H1 (cell line): Measurements from ENCODE around the gene EPB41L3. TPM values are rescaled to one million over a fixed set of nuclear protein-coding genes. Genes with fewer than 3 reads are reported as not detected.

ENCODE experiments used
- CTCF ChIA-PET: fragments of 300-600 bp; sonication (Branson Sonifier 250); formaldehyde crosslinking; loops from one replicate; lab custom pipeline; 2021; ENCODE audit not compliant: partially characterized antibody; lab: Charles Lee
- POLR2A ChIA-PET: fragments of 300-600 bp; sonication (Branson Sonifier 250); formaldehyde crosslinking; loops from one replicate; lab custom pipeline; 2021; ENCODE audit warnings: inconsistent platforms; ENCODE audit not compliant: partially characterized antibody; lab: Charles Lee
- DNase-seq, 2 experiments: peaks; one replicate each; pipeline versions ENCODE4 v3.0.0 to v3.0.0-alpha.2; 2010 to 2022; ENCODE audit warnings: low spot score in 2 of 2, low read depth in 1 of 2, mixed read lengths in 1 of 2
- FAIRE-seq: peaks from 2 replicates; lab custom pipeline; 2011; peaks lifted over from hg19 to GRCh38; lab: Jason Lieb, UNC
- H2AFZ ChIP-seq: 2 replicates; pipeline ENCODE4 v1.8.1; 2012; ENCODE audit warnings: low read length, inconsistent platforms
- H2AK5ac ChIP-seq: 2 replicates; pipeline ENCODE4 v1.6.1; 2013; ENCODE audit warnings: low read depth, low read length
- H2BK120ac ChIP-seq: replicated peaks from 2 replicates; pipeline ENCODE3; 2013; ENCODE audit warnings: low read depth, low read length, inconsistent platforms
- H2BK12ac ChIP-seq: 2 replicates; pipeline ENCODE4 v1.6.1; 2013; ENCODE audit warnings: low read depth, low read length
- H2BK15ac ChIP-seq: 2 replicates; pipeline ENCODE4 v1.6.1; 2013; ENCODE audit warnings: low read length
- H2BK20ac ChIP-seq: 2 replicates; pipeline ENCODE4 v1.6.1; 2013; ENCODE audit warnings: low read length
- H2BK5ac ChIP-seq: 2 replicates; pipeline ENCODE4 v1.6.1; 2013; ENCODE audit warnings: low read depth, low read length
- H3K14ac ChIP-seq: 2 replicates; pipeline ENCODE4 v1.6.1; 2013; ENCODE audit warnings: inconsistent platforms; ENCODE audit not compliant: insufficient read length
- H3K18ac ChIP-seq: 2 replicates; pipeline ENCODE4 v1.6.1; 2013; ENCODE audit warnings: low read length; ENCODE audit errors: extremely low read depth
- H3K23ac ChIP-seq: 2 replicates; pipeline ENCODE4 v1.6.1; 2013; ENCODE audit warnings: inconsistent platforms; ENCODE audit not compliant: insufficient read length
- H3K23me2 ChIP-seq: 2 replicates; pipeline ENCODE4 v1.6.1; 2013; ENCODE audit warnings: low read depth, low read length
- H3K27ac ChIP-seq: 2 replicates; pipeline ENCODE4 v1.6.1; 2011; ENCODE audit warnings: low read depth, low read length, inconsistent platforms
- H3K27me3 ChIP-seq, 4 experiments: replicated peaks in 1 of 4; 1 replicate in 1 of 4; 2 replicates in 3 of 4; pipeline versions ENCODE4 v1.6.1 to v1.8.1; 2011 to 2013; ENCODE audit warnings: low read length in 3 of 4, mild to moderate bottlenecking in 3 of 4, inconsistent platforms in 2 of 4, mixed read lengths in 2 of 4, moderate library complexity in 1 of 4; ENCODE audit not compliant: control insufficient read depth in 3 of 4, insufficient read depth in 3 of 4; ENCODE audit errors: extremely low read depth in 1 of 4
- H3K36me3 ChIP-seq, 4 experiments: 2 replicates each; pipeline versions ENCODE4 v1.6.1 to v1.8.1; 2011 to 2013; ENCODE audit warnings: mild to moderate bottlenecking in 4 of 4, low read length in 3 of 4, moderate library complexity in 2 of 4, control low read depth in 1 of 4, inconsistent platforms in 1 of 4; ENCODE audit not compliant: insufficient read depth in 4 of 4, control insufficient read depth in 2 of 4
- H3K4ac ChIP-seq: replicated peaks from 2 replicates; pipeline ENCODE3; 2013; ENCODE audit warnings: low read length, low read depth, mixed read lengths, inconsistent platforms; ENCODE audit not compliant: insufficient read length
- H3K4me1 ChIP-seq, 4 experiments: replicated peaks in 1 of 4; 1 replicate in 1 of 4; 2 replicates in 3 of 4; pipeline versions ENCODE4 v1.6.1 to v1.8.1; 2011 to 2013; ENCODE audit warnings: low read length in 3 of 4, inconsistent platforms in 2 of 4, mixed read lengths in 1 of 4; ENCODE audit not compliant: insufficient read depth in 4 of 4, control insufficient read depth in 3 of 4
- H3K4me2 ChIP-seq, 2 experiments: 2 replicates each; pipeline versions ENCODE4 v1.6.1 to v1.8.1; 2011 to 2013; ENCODE audit warnings: low read depth in 2 of 2, low read length in 2 of 2, control low read depth in 1 of 2, inconsistent platforms in 1 of 2, mild to moderate bottlenecking in 1 of 2; ENCODE audit not compliant: insufficient read depth in 1 of 2
- H3K4me3 ChIP-seq, 4 experiments: fragments of 200-600, 300-600 bp in 1 of 4; sonication (generic), shearing (Covaris generic), sonication (Bioruptor Twin) in 1 of 4; 2 replicates each; pipeline versions ENCODE4 v1.5.1 to v1.8.1; 2011 to 2016; ENCODE audit warnings: low read length in 4 of 4, low read depth in 3 of 4, control low read depth in 2 of 4, inconsistent platforms in 2 of 4, mild to moderate bottlenecking in 2 of 4, mixed read lengths in 1 of 4, moderate library complexity in 1 of 4; ENCODE audit not compliant: insufficient read depth in 2 of 4; ENCODE audit errors: extremely low read depth in 1 of 4
- H3K56ac ChIP-seq: replicated peaks from 2 replicates; pipeline ENCODE3; 2013; ENCODE audit warnings: low read depth, mild to moderate bottlenecking, mixed read lengths, low read length, inconsistent platforms; ENCODE audit not compliant: insufficient read length
- H3K79me1 ChIP-seq: 2 replicates; pipeline ENCODE4 v1.6.1; 2013; ENCODE audit warnings: low read depth, low read length, control low read depth
- H3K79me2 ChIP-seq, 2 experiments: 2 replicates each; pipeline versions ENCODE4 v1.6.1 to v1.8.1; 2012 to 2013; ENCODE audit warnings: low read length in 2 of 2, mild to moderate bottlenecking in 2 of 2, inconsistent platforms in 1 of 2; ENCODE audit not compliant: insufficient read depth in 2 of 2, control insufficient read depth in 1 of 2
- H3K9ac ChIP-seq, 4 experiments: replicated peaks in 1 of 4; 1 replicate in 1 of 4; 2 replicates in 3 of 4; pipeline versions ENCODE4 v1.6.1 to v1.8.1; 2011 to 2013; ENCODE audit warnings: low read depth in 3 of 4, low read length in 3 of 4, control low read depth in 2 of 4, mild to moderate bottlenecking in 2 of 4, moderate library complexity in 2 of 4, inconsistent platforms in 1 of 4; ENCODE audit errors: extremely low read depth in 1 of 4
- H3K9me3 ChIP-seq, 2 experiments: 2 replicates each; pipeline versions ENCODE4 v1.6.1 to v1.8.1; 2012 to 2013; ENCODE audit warnings: mild to moderate bottlenecking in 2 of 2, moderate library complexity in 2 of 2, control low read depth in 1 of 2, inconsistent platforms in 1 of 2, low read depth in 1 of 2, low read length in 1 of 2, mixed read lengths in 1 of 2; ENCODE audit not compliant: insufficient read depth in 2 of 2
- H4K20me1 ChIP-seq, 2 experiments: replicated peaks in 1 of 2; 2 replicates each; pipeline versions ENCODE3 to v1.8.1; 2011 to 2013; ENCODE audit warnings: inconsistent platforms in 2 of 2, low read length in 2 of 2, mild to moderate bottlenecking in 1 of 2; ENCODE audit not compliant: insufficient read depth in 2 of 2, control insufficient read depth in 1 of 2
- H4K5ac ChIP-seq: 2 replicates; pipeline ENCODE4 v1.6.1; 2013; ENCODE audit warnings: low read length, low read depth, mixed read lengths, inconsistent platforms; ENCODE audit not compliant: insufficient read length
- H4K8ac ChIP-seq: 2 replicates; pipeline ENCODE4 v1.8.0; 2013; ENCODE audit warnings: mild to moderate bottlenecking, moderate library complexity, low read length, inconsistent platforms; ENCODE audit not compliant: insufficient read depth; ENCODE audit errors: extremely low read depth
- H4K91ac ChIP-seq: replicated peaks from 2 replicates; pipeline ENCODE3; 2013; ENCODE audit warnings: low read length, mixed read lengths, inconsistent platforms; ENCODE audit not compliant: insufficient read length
- CTBP2 ChIP-seq: IDR thresholded peaks from 2 replicates; pipeline ENCODE4 v1.7.0; 2011; ENCODE audit warnings: borderline replicate concordance, mild to moderate bottlenecking, moderate library complexity, mixed read lengths, low read length; ENCODE audit not compliant: insufficient read depth, insufficient read length
- MAFK ChIP-seq: IDR thresholded peaks from 2 replicates; pipeline ENCODE4 v1.6.1; 2012; ENCODE audit warnings: low read depth, mild to moderate bottlenecking, improper control_type of control experiment, low read length
- NRF1 ChIP-seq: IDR thresholded peaks from 2 replicates; pipeline ENCODE4 v1.6.1; 2011; ENCODE audit warnings: mild to moderate bottlenecking, low read depth, low read length, improper control_type of control experiment
- SP2 ChIP-seq: IDR thresholded peaks from 2 replicates; pipeline ENCODE4 v1.6.1; 2012; ENCODE audit warnings: mild to moderate bottlenecking, low read length, inconsistent platforms
- TAF7 ChIP-seq: optimal IDR thresholded peaks from 2 replicates; pipeline ENCODE3; 2011; ENCODE audit warnings: low read depth, mild to moderate bottlenecking, inconsistent platforms, low read length, moderate library complexity, borderline replicate concordance
- WGBS, 2 experiments: shearing (Covaris generic) in 1 of 2; methylation state at CpG; one replicate each; pipeline versions ENCODE4 v1.1.6 to v1.1.7; 2013 to 2015; ENCODE audit warnings: low lambda C conversion rate in 2 of 2, mixed read lengths in 2 of 2, inconsistent platforms in 1 of 2, low coverage in 1 of 2, missing lambda C conversion rate in 1 of 2; ENCODE audit not compliant: insufficient replicate concordance in 2 of 2, insufficient coverage in 1 of 2, insufficient read length in 1 of 2; ENCODE audit errors: extremely low coverage in 1 of 2, missing lambda C conversion rate in 1 of 2; 5-methylcytosine and 5-hydroxymethylcytosine counted together
- polyA plus RNA-seq, 7 experiments: library from polyadenylated mRNA; depleted of rRNA in 3 of 7; stranded (reverse) in 5 of 7; unstranded in 2 of 7; fragments of >200 nt in 5 of 7; fragments of 200-250 nt in 2 of 7; gene quantifications; 1 replicate in 5 of 7; 2 replicates in 1 of 7; 4 replicates in 1 of 7; pipeline versions ENCODE4 v1.2.1 to v1.2.3, GENCODE V29; 2011 to 2013; ENCODE audit warnings: missing spikeins in 2 of 7, mixed read lengths in 2 of 7
- total RNA-seq: library from RNA; stranded (reverse); fragmentation: NEBNext Ultra II Directional; extraction: Animal tissue kit (Norgen Biotek cat#: 25700); gene quantifications from 2 replicates; pipeline ENCODE4 v1.2.1, GENCODE V29; 2021
- TF ChIP-seq, protein P1 (sequence below): IDR thresholded peaks from 2 replicates; pipeline ENCODE4 v1.6.1; 2011; ENCODE audit warnings: low read depth, mild to moderate bottlenecking, low read length; ENCODE audit not compliant: insufficient read depth

The EPB41L3 gene
- total and polyA plus RNA-seq, 2 of the 8 experiments (the other 6 are each of a cell fraction or from before 2014, with no cell fraction given), result 7.9 to 16.1 TPM

DNA sequence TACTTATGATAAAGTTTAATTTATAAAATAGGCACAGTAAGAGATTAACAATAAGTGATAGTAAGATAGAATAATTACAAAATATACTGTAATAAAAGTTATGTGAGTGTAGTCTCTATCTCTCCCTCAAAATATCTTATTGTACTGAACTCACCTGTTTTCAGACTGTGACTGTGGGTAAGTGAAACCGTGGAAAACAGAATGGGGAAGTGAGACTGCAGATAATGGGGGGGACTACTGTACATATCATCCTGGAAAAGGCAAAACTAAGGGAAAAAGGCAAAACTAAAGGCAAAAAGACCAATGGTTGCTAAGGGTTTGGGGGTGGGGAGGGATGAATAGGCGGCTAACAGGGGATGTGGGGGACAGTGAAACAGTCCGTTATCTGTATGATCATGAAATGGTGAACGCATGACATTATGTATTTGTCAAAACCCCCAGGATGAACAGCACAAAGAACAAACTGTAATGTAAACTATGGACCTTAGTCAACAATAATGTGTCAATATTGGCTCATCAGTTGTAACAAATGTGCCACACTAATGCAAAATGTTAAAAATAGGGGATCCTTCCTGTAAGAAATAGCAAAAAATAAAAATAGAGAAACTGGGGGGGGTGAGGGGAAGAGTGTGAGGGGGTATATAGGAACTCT lies 93.8 kb downstream of the EPB41L3 start:
- Histone ChIP-seq H3K14ac (no peak overlapping the region), H2AK5ac (no peak overlapping the region), H3K18ac (no peak overlapping the region), H3K27ac (no peak overlapping the region), H2BK12ac (no peak overlapping the region), H3K23ac (no peak overlapping the region), H3K4me3 (no peak overlapping the region), H3K23me2 (no peaks in the 10 kb centered on the region), H3K4me2 (no peak overlapping the region), H4K20me1 (no peaks in the 10 kb centered on the region), H2BK15ac (no peak overlapping the region), H3K79me2 (no peaks in the 10 kb centered on the region), H3K36me3 (no peaks in the 10 kb centered on the region), H4K8ac (no peak overlapping the region), H2BK20ac (no peak overlapping the region), H3K4me1 (no peaks in the 10 kb centered on the region; a peak in 1 of 7 replicates), H2AFZ (no peak overlapping the region), H3K9ac (no peak overlapping the region), H3K79me1 (no peaks in the 10 kb centered on the region), H3K4ac (no peak overlapping the region), H3K56ac (no peak overlapping the region), H3K9me3 (no peaks in the 10 kb centered on the region), H3K27me3 (no peaks in the 10 kb centered on the region), H4K91ac (no peak overlapping the region), H2BK120ac (no peak overlapping the region), H4K5ac (no peak overlapping the region), H2BK5ac (no peak overlapping the region)
- FAIRE-seq (no peak), DNase-seq (no peak)
- ChIA-PET POLR2A (no interaction called here), CTCF (interaction anchor here (0.6 kb wide), 1 partner anchor 1200 kb away, joined by 3 read pairs; no protein-coding TSS in a partner anchor)
- WGBS, 2 experiments, result 88% methylated on average over 4 of the region's 4 CpGs; no CpG with 5 or more reads in 1 of the 2 experiments
- TF ChIP-seq MAFK, result no peak
- TF ChIP-seq TAF7, result no peak
- no peak for TF ChIP-seq SP2
- TF ChIP-seq CTBP2, result no peak
- TF ChIP-seq, protein P1, sequence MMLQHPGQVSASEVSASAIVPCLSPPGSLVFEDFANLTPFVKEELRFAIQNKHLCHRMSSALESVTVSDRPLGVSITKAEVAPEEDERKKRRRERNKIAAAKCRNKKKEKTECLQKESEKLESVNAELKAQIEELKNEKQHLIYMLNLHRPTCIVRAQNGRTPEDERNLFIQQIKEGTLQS, result no peak
- no peak for TF ChIP-seq NRF1
